NCI-H2196 (cell line): ENCODE results near the gene CFAP77.

Experiments used
- DNase-seq: peaks from one replicate; lab custom pipeline; 2025; ENCODE audit not compliant: unreplicated experiment; lab: John Stamatoyannopoulos, UW

The CFAP77 gene

DNA sequence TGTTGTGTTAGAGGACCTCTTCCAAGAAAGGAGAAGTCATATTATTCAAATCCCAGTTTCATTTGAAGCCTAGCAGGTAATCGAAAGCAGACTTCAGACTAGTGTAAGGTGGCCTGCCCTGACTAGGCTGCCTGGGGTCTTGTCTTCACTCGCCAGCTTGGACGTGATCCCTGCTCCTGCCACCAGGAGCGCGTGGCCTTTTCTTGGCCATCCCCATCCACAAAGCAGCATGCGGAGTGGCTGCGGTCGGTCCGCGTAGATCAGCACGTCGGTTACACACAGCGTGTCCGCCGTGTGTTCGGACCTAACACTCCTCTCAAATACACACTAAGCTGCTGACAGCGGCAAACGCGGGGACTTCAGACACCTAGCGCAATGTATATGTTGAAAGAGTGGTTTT lies 37.3 kb downstream of the CFAP77 start:
- no peak for DNase-seq

GRCh38 chr9:132447902-132448301 lies 37.9 kb downstream of the CFAP77 start:
- DNase-seq = no peak

GRCh38 chr9:132451276-132451675 lies 41.3 kb downstream of the CFAP77 start:
- DNase-seq = no peak

GRCh38 chr9:132456241-132456640 lies 46.2 kb downstream of the CFAP77 start:
- DNase-seq = no peak

DNA sequence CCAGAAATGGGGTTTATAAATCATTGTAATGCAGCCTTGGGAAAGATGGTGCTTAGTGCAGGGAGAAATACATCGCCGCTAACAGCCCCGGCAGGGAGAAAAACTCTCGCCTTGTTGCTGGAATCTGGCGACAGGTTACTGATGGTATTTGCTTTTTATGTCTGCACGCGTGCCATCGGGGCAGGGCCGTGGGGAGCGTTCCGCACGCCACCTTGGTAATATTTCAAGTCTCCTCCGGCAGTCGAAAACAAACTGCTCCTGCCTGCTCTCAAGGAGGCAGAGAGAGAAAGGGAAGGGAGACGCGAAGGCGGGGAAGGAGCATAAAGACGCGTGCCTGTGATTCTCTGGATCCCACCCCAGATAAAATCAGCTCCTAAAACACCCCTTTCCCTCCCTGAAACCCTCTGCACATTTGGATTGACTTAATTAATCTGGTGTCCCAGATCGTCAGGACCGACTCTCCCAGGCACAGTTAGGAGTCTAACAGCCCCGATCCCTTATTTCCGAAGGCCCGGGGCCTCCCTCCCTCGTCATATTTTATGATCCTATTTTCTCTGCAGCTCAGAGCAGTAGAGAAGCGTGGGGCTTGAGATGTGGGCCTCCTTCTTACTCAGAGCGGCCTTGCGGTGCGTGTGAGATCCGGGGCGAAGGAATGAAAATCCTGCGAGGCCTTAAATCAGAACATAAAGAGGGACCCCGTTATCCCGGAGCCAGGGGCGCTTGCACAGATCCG lies 47.7 kb downstream of the CFAP77 start:
- no peak for DNase-seq

DNA sequence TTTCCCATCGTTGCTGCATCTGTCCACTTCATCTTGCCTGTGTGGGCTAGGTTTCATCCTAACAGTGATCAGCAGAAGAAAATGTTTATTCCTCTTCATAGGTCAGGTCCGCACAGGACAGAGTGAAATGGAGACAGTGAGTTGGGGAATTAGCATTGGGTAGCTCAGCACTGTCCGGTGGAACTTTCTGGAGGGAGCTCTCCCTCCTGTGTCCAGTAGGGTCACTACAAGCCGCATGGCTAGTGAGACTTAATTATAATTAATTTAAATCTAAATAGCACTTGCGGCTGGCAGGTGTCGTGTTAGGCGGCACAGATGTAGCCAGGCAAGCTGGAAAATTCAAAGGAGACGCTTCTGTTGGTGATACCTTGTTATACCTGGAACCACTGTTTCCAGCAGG lies 48.4 kb downstream of the CFAP77 start:
- no peak for DNase-seq

GRCh38 chr9:132459661-132460060 lies 49.6 kb downstream of the CFAP77 start:
- DNase-seq = no peak

GRCh38 chr9:132460240-132460639 lies 50.2 kb downstream of the CFAP77 start:
- DNase-seq = no peak

DNA sequence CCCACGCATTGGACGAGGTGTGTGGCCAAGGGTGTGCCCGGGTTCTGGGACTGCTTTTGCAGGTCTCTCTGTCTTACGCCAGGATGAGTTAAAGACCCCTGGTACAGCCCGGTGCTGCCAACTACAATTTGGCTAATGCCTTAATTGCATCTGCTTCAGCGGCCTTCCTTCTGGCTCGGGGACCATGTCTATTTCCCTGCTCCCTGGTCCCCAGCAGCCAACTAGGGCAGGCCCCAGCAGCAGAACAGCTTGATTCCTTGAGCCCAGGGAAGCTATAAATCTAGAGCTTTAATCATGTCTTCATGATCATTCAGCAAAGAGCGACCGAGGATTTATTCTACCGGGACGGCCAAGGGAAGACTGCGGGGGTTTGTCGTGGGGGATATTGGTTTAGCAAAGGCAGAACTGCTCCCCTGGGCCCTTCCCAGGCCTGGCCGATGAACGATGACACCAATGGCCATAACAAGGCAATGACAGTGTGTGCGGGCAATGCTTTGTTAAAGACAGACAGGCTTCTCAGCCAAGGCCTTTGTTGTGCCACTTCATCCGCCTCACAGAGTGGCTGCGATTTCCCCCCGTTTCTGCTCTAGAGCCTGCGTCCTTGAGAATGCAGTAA lies 51.4 kb downstream of the CFAP77 start:
- no peak for DNase-seq

DNA sequence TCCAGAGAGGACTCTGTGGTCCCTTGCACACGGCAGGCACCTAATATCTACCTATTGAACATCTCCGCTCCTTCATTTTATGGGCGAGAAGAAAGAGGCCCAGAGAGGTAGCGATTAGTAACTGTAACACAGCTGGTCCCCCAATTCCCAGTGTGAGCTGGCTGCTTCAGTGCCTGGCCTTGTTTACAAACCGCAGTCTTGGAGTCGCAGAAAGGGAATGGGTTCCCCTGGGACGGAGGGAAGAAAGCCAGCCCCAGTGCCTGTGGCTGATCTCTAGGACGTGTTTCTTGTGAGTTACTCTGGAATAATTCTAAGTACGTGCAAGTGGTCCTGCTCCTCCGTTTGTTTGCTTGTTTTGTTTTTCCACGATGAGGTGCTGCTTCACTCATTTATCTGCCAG lies 52.0 kb downstream of the CFAP77 start:
- no peak for DNase-seq

- no peak for DNase-seq
Observed at GRCh38 chr9:132464547-132464946, 54.5 kb downstream of the CFAP77 start.

DNA sequence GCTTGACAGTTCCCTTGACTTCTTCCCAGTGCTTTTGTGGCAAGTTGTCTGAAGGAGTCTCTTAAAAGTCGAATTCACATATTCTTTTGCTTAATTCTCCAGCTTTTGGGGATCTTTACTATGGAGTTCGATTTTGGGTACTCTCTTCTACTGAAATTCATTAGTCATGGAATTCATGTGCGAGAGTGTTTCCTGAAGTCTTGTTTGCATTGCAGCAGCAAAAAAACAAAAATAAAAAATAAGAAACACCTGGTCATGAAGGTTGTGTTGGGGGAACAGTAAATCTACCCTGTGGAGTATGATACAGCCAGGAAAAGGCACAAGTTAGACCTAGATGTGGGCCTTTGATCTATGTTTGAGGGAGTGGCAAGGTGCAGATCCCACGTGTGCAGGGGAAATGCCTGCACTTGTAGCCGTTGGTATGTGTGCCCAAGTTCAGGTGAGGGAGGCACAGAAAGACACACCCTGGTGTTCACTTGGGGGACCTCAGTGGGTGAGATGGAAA lies 55.2 kb downstream of the CFAP77 start:
- DNase-seq = no peak

- peak; percentile 82 for DNase-seq
Observed at GRCh38 chr9:132472199-132472598, 62.2 kb downstream of the CFAP77 start.

DNA sequence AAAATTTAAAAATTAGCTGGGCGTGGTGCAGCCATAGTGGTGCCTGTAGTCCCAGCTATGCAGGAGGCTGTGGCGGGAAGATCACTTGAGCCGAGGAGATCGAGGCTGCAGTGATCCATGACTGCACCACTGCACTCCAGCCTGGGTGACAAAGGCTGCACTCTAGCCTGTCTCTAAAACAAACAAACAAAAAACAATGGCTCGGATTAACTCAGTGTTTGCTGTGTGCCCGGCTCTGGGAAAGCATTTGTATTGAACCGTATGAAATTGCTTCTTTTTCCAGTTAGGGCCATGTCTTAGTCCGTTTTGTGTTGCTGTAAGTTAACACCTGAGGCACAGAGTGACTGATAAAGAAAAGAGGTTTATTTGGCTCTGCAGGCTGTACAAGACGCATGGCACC lies 62.6 kb downstream of the CFAP77 start:
- peak; percentile 82 for DNase-seq

DNA sequence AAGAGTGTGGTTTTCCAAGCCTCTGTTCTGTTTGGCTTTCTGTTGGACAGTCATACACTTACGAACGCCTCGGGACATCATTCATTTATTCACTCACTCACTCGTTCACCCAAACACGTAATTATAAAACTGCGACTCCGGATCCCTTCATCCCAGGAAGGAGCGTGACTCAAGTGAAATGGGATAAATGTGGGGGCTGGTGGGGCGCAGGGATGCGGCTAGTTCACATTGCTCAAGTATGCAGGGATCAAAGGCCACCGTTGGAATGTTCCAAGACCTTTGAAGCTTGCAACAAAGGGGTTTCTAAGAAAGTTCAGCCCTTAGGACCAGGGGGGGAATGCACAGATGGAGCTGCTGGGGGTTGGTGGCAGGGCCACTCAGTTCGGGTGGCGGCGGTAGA lies 64.2 kb downstream of the CFAP77 start:
- DNase-seq = no peak

GRCh38 chr9:132478353-132479050 lies 68.5 kb downstream of the CFAP77 start:
- DNase-seq = no peak

DNA sequence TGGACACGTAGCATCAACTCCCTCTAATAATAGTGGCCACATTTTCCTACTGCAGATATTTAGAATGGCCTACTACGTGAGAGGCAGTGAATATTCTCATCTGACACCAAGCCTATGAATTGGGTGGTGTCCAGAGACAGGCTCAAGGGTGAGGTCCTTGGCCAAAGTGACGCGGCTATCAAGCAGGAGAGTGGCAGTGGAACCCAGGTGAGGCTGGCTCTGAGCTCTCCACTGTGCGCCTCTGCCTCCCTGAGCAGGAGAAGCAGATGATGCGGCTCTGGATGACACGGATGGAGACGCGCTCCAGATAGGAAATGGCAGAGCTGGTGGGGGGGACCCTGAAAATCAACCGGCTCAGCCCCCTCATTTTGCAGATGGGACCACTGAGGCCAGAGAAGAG lies 69.7 kb downstream of the CFAP77 start:
- DNase-seq = no peak

DNA sequence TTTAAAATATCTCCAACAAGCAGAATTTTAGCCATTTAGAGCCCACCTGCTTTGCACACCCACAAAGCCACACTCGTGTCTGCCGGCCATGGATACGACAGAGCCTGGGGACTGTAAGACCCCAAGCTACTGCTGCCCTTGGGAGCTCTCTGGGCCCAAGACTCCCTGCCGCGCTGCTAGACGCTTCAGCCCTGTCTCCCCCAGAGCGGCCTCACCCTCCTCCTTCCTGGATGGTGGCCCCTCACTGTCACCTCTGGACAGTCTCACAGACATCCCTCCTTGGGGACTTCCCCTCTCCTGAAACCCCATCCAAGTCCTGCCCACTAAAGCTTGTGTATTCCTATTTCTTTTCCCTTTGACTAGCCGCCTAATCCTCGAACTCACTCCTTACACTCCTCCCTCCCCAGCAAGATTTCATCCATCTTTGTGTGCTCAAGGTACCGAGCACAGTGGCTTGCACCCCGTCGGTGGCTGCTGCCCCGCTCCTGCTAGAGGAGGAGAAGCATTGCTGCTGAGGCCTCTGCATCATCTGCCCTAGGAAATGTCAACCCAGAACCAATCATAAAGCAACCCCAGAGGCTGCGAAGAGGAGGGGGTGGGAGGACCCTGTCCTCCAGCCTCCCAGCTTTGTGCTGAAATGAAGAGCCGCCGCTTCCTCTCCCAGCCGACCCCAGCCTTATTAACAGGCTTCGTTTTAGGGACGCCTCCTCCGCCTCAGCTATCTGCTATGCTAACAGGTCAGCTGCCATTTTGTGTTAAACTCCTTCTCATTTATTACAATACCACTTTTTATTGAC lies 71.2 kb downstream of the CFAP77 start:
- DNase-seq = no peak

GRCh38 chr9:132482196-132482813 lies 72.3 kb downstream of the CFAP77 start:
- no peak for DNase-seq

DNA sequence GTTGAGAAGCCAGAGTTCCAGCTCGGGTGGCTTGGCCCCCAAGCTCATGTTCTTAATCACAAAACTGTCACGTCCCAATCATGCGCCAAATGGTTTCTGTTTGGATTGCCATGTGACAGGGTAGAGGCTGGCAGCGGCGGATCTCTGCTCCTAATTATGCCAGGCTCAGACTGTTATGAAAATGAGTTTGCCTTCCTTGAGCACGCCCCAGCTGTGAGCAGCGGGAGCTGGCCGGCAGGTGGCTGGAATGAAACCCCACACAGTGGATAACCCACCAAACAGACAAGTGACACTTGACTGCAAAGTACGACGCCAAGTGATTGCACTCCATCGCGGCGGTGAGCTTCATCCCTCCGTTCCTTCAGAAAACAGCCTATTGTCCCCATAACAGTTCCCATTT lies 75.4 kb downstream of the CFAP77 start:
- DNase-seq = no peak
